HCT116 (cell line): ENCODE data around the gene ARL15. TPM values are rescaled to one million over a fixed set of nuclear protein-coding genes. Genes with fewer than 3 reads are reported as not detected.

Source experiments
- ATAC-seq: fragments of 200-7000 bp; cut with Tn5 transposase; 2 replicates; pipeline ENCODE4 v1.9.1; 2020; ENCODE audit warnings: mild to moderate bottlenecking, moderate library complexity
- BruUV-seq: library from RNA; stranded (reverse); fragments of 400-500 nt; replicated peaks from 2 replicates; lab custom pipeline; 2021; lab: Mats Ljungman, UMichigan
- CTCF ChIA-PET: fragments of 300-600 bp; sonication (Branson Sonifier 250); formaldehyde crosslinking; loops from one replicate; lab custom pipeline; 2021; ENCODE audit warnings: antibody characterized with exemption; lab: Charles Lee
- POLR2A ChIA-PET: fragments of 300-600, 350-600 bp; sonication (Branson Sonifier 250); formaldehyde crosslinking; loops from one replicate; lab custom pipeline; 2021; ENCODE audit warnings: antibody characterized with exemption; lab: Charles Lee
- RAD21 ChIA-PET, 2 experiments: fragments of 300-600 bp; sonication (Branson Sonifier 250); formaldehyde crosslinking; loops; one replicate each; lab custom pipeline; 2023; ENCODE audit warnings: low total read pairs in 2 of 2; ENCODE audit not compliant: uncharacterized antibody in 2 of 2, unreplicated experiment in 2 of 2, low non-redundant PET in 1 of 2; lab: Charles Lee
- DNase-seq: peaks from one replicate; pipeline ENCODE4 v3.0.0-alpha.2; 2010; ENCODE audit warnings: low read depth, low spot score
- H2AFZ ChIP-seq: fragments of 200-600 bp; shearing (Covaris generic), sonication (generic); 2 replicates; pipeline ENCODE4 v1.6.1; 2017; ENCODE audit warnings: low read depth, mixed run types, mixed read lengths, antibody characterized with exemption, low read length; ENCODE audit not compliant: poor library complexity, severe bottlenecking
- H3K27ac ChIP-seq: 2 replicates; pipeline ENCODE4 v1.5.1; 2012; ENCODE audit warnings: low read depth, low read length
- H3K27me3 ChIP-seq: fragments of 200-600 bp; sonication (generic); 2 replicates; pipeline ENCODE4 v1.6.1; 2016; ENCODE audit warnings: mixed run types, low read length, mixed read lengths; ENCODE audit not compliant: insufficient read depth
- H3K36me3 ChIP-seq, 2 experiments: fragments of 200-500 bp in 1 of 2; fragments of 200-600 bp in 1 of 2; sonication (Bioruptor generic) in 1 of 2; sonication (generic) in 1 of 2; 2 replicates each; pipeline versions ENCODE4 v1.5.1 to v1.6.1; 2014 to 2016; ENCODE audit warnings: low read length in 2 of 2, inconsistent platforms in 1 of 2, mixed read lengths in 1 of 2, mixed run types in 1 of 2; ENCODE audit not compliant: insufficient read depth in 2 of 2, control insufficient read depth in 1 of 2
- H3K4me1 ChIP-seq, 2 experiments: fragments of 200-600 bp in 1 of 2; sonication (generic) in 1 of 2; 2 replicates each; pipeline versions ENCODE4 v1.5.1 to v1.6.1; 2012 to 2017; ENCODE audit warnings: low read length in 2 of 2, inconsistent platforms in 1 of 2, mild to moderate bottlenecking in 1 of 2, mixed read lengths in 1 of 2, mixed run types in 1 of 2, moderate library complexity in 1 of 2; ENCODE audit not compliant: insufficient read depth in 2 of 2, control insufficient read depth in 1 of 2
- H3K4me2 ChIP-seq: fragments of 200-600 bp; sonication (generic); 2 replicates; pipeline ENCODE4 v1.6.1; 2017; ENCODE audit warnings: mixed run types, low read length, mixed read lengths
- H3K4me3 ChIP-seq, 2 experiments: fragments of 200-600 bp in 1 of 2; sonication (generic) in 1 of 2; replicated peaks in 1 of 2; 2 replicates each; pipeline ENCODE4 v1.5.1; 2011 to 2016; ENCODE audit warnings: low read length in 2 of 2, control low read depth in 1 of 2, low read depth in 1 of 2, mild to moderate bottlenecking in 1 of 2, mixed read lengths in 1 of 2, mixed run types in 1 of 2
- H3K79me2 ChIP-seq: fragments of 200-600 bp; sonication (generic); 2 replicates; pipeline ENCODE4 v1.6.1; 2017; ENCODE audit warnings: mild to moderate bottlenecking, mixed run types, low read length, moderate library complexity, mixed read lengths; ENCODE audit not compliant: insufficient read depth
- H3K9ac ChIP-seq: fragments of 200-600 bp; sonication (generic); 2 replicates; pipeline ENCODE4 v1.6.1; 2016; ENCODE audit warnings: low read length, mixed read lengths
- H3K9me2 ChIP-seq: fragments of 200-600 bp; sonication (generic), shearing (Covaris generic); 2 replicates; pipeline ENCODE4 v1.6.1; 2017; ENCODE audit warnings: mixed run types, mild to moderate bottlenecking, moderate library complexity; ENCODE audit not compliant: insufficient read depth
- H3K9me3 ChIP-seq, 2 experiments: fragments of 200-500 bp in 1 of 2; fragments of 200-600 bp in 1 of 2; sonication (Bioruptor generic) in 1 of 2; sonication (generic) in 1 of 2; 2 replicates each; pipeline ENCODE4 v1.6.1; 2014 to 2017; ENCODE audit warnings: low read length in 2 of 2, mixed read lengths in 2 of 2, inconsistent platforms in 1 of 2, low read depth in 1 of 2, mild to moderate bottlenecking in 1 of 2, mixed run types in 1 of 2, moderate library complexity in 1 of 2; ENCODE audit not compliant: control insufficient read depth in 1 of 2, insufficient read depth in 1 of 2
- H4K20me1 ChIP-seq: fragments of 200-600 bp; sonication (generic), shearing (Covaris generic); 2 replicates; pipeline ENCODE4 v1.6.1; 2017; ENCODE audit warnings: mixed run types, mild to moderate bottlenecking, moderate library complexity; ENCODE audit not compliant: insufficient read depth
- CBX3 ChIP-seq: IDR thresholded peaks from 2 replicates; pipeline ENCODE4 v1.6.1; 2012; ENCODE audit warnings: low read depth
- CEBPB ChIP-seq: IDR thresholded peaks from 2 replicates; pipeline ENCODE4 v1.6.1; 2012; ENCODE audit warnings: low read depth
- EGR1 ChIP-seq: IDR thresholded peaks from 2 replicates; pipeline ENCODE4 v1.6.1; 2012; ENCODE audit warnings: low read depth
- EZH2 ChIP-seq: fragments of 200-600 bp; sonication (generic); IDR thresholded peaks from 2 replicates; pipeline ENCODE4 v1.6.1; 2017; ENCODE audit warnings: antibody characterized with exemption, mixed run types
- EZH2phosphoT487 ChIP-seq: fragments of 200-600 bp; IDR thresholded peaks from 2 replicates; pipeline ENCODE4 v1.6.1; 2018; ENCODE audit warnings: antibody characterized with exemption, borderline replicate concordance
- FOSL1 ChIP-seq: IDR thresholded peaks from 2 replicates; pipeline ENCODE4 v1.6.1; 2012; ENCODE audit warnings: low read depth
- POLR2A ChIP-seq: IDR thresholded peaks from 2 replicates; pipeline ENCODE4 v1.7.0; 2011; ENCODE audit warnings: borderline replicate concordance; ENCODE audit not compliant: insufficient read depth, insufficient read length; ENCODE audit errors: extremely low read depth
- POLR2AphosphoS5 ChIP-seq: IDR thresholded peaks from 2 replicates; pipeline ENCODE4 v1.6.1; 2011; ENCODE audit warnings: mild to moderate bottlenecking, low read depth, low read length, moderate library complexity
- RAD21 ChIP-seq: IDR thresholded peaks from 2 replicates; pipeline ENCODE4 v1.6.1; 2012; ENCODE audit warnings: low read depth, mild to moderate bottlenecking
- SIN3A ChIP-seq: IDR thresholded peaks from 2 replicates; pipeline ENCODE4 v1.6.1; 2012; ENCODE audit warnings: low read depth
- YY1 ChIP-seq: IDR thresholded peaks from 2 replicates; pipeline ENCODE4 v1.6.1; 2011; ENCODE audit warnings: low read length, low read depth, moderate library complexity, mild to moderate bottlenecking; ENCODE audit not compliant: insufficient replicate concordance; ENCODE audit errors: extremely low read depth
- ZFX ChIP-seq: fragments of 450-650 bp; IDR thresholded peaks from 2 replicates; pipeline ENCODE4 v1.6.1; 2017
- ZNF274 ChIP-seq: fragments of 200-500 bp; sonication (Bioruptor generic); IDR thresholded peaks from 2 replicates; pipeline ENCODE4 v1.6.1; 2014; ENCODE audit warnings: mild to moderate bottlenecking, low read depth, low read length, inconsistent platforms
- intact Hi-C: fragments of 100-400 bp; cut with micrococcal nuclease; formaldehyde crosslinking; loops from 2 replicates; pipeline ENCODE4 v1.10.0; 2022
- total RNA-seq: library from RNA; stranded (reverse); gene quantifications from one replicate; pipeline ENCODE4 v1.2.1, GENCODE V29; 2021; ENCODE audit not compliant: unreplicated experiment
- TF ChIP-seq, protein P1 (sequence below): IDR thresholded peaks from 2 replicates; pipeline ENCODE4 v1.6.1; 2012; ENCODE audit warnings: low read depth
- TF ChIP-seq, protein P2 (sequence below): IDR thresholded peaks from 2 replicates; pipeline ENCODE4 v1.6.1; 2012

ARL15 gene
- total RNA-seq, 1 experiment from 2014 or later = 15.0 TPM

DNA sequence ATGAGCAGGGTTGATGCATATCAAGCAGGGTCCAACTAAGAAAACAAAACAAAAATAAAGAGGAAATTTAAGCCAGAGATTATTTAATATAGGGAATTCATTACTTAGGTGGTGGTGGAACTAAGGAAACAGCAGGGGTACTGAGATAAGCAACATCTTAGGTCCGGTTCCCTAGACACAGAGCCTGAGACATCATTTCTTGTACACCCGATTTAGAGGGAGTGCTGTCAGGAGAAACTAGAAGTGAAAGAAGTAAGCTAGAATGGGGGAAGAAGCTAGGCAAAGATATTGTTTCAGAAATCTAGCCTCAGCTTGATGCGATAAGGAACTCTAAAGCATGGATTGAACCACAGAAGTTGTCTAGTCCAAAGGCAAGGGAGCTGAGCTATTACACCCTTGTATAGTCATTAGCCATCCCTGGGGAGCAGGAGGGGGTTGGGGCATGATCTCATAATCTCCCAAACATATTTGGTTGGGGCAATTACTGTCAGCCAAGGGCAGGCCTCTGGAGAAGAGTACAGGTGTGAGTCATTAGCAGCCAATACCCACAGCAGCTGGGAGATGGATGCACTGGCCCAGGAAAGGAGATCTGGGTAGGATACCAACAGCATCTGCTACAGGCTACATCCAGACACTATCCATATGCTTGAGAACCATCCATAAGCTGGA lies 194.5 kb downstream of the ARL15 start:
- H3K4me1 ChIP-seq = no peaks in the 10 kb centered on the region
- POLR2A ChIA-PET = no interaction called here
- no peak overlapping the region for H3K27ac ChIP-seq
- H3K27me3 ChIP-seq = no peaks in the 10 kb centered on the region
- BruUV-seq = no TSS peak
- no peak overlapping the region for H2AFZ ChIP-seq
- no peak overlapping the region for H3K9ac ChIP-seq
- no peak overlapping the region for H3K4me3 ChIP-seq
- CTCF ChIA-PET = no interaction called here
- ATAC-seq (no peak), DNase-seq (no peak)
- H3K79me2 ChIP-seq = no peaks in the 10 kb centered on the region
- no peaks in the 10 kb centered on the region for H3K9me2 ChIP-seq
- H3K9me3 ChIP-seq = no peaks in the 10 kb centered on the region
- H3K36me3 ChIP-seq = no peaks in the 10 kb centered on the region
- no peaks in the 10 kb centered on the region for H4K20me1 ChIP-seq
- no peak for TF ChIP-seq CEBPB
- TF ChIP-seq, protein P1, sequence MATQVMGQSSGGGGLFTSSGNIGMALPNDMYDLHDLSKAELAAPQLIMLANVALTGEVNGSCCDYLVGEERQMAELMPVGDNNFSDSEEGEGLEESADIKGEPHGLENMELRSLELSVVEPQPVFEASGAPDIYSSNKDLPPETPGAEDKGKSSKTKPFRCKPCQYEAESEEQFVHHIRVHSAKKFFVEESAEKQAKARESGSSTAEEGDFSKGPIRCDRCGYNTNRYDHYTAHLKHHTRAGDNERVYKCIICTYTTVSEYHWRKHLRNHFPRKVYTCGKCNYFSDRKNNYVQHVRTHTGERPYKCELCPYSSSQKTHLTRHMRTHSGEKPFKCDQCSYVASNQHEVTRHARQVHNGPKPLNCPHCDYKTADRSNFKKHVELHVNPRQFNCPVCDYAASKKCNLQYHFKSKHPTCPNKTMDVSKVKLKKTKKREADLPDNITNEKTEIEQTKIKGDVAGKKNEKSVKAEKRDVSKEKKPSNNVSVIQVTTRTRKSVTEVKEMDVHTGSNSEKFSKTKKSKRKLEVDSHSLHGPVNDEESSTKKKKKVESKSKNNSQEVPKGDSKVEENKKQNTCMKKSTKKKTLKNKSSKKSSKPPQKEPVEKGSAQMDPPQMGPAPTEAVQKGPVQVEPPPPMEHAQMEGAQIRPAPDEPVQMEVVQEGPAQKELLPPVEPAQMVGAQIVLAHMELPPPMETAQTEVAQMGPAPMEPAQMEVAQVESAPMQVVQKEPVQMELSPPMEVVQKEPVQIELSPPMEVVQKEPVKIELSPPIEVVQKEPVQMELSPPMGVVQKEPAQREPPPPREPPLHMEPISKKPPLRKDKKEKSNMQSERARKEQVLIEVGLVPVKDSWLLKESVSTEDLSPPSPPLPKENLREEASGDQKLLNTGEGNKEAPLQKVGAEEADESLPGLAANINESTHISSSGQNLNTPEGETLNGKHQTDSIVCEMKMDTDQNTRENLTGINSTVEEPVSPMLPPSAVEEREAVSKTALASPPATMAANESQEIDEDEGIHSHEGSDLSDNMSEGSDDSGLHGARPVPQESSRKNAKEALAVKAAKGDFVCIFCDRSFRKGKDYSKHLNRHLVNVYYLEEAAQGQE = no peak
- no peak for TF ChIP-seq POLR2AphosphoS5
- TF ChIP-seq EZH2phosphoT487 = no peak
- no peak for TF ChIP-seq EZH2
- no peak for TF ChIP-seq FOSL1
- no peak for TF ChIP-seq ZNF274
- no peak for TF ChIP-seq ZFX
- TF ChIP-seq EGR1 = no peak
- TF ChIP-seq POLR2A = no peak
- no peak for TF ChIP-seq RAD21
- no peak for TF ChIP-seq SIN3A
- TF ChIP-seq, protein P2, sequence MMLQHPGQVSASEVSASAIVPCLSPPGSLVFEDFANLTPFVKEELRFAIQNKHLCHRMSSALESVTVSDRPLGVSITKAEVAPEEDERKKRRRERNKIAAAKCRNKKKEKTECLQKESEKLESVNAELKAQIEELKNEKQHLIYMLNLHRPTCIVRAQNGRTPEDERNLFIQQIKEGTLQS = no peak
- TF ChIP-seq CBX3 = no peak
- no peak for TF ChIP-seq YY1
- intact Hi-C loops = no loop called here
- RAD21 ChIA-PET = no interaction called here
- no peak overlapping the region for H3K4me2 ChIP-seq
